ENCODE measurements around the gene SHISAL2A.

DNA sequence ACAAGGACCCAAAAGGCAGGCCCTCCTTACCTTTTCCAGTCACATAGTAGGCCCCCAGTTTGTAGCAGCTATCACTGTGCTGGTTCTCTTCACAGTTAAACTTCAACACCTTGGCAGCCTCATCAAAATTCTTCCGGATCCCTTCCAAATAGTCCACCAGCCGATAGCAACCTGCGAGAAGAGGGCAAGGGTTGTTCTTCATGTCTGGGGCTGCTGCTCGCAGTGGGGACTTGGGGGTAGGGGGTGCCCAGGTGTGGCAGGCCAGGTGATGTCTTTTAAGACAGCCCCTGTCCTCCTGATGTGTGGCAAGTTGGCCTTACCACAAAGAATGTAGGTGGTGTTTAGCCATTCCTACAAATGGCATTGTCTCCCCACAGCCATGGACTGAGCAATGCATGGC lies 59.7 kb downstream of the SHISAL2A start:
- TF ChIP-seq EP300 (IDR thresholded peaks at IDR 0.05) (no peak), POLR2AphosphoS5 (IDR thresholded peaks at IDR 0.05) (no peak), POLR2A (IDR thresholded peaks at IDR 0.05) (no peak)
- TF ChIP-seq, protein P1, sequence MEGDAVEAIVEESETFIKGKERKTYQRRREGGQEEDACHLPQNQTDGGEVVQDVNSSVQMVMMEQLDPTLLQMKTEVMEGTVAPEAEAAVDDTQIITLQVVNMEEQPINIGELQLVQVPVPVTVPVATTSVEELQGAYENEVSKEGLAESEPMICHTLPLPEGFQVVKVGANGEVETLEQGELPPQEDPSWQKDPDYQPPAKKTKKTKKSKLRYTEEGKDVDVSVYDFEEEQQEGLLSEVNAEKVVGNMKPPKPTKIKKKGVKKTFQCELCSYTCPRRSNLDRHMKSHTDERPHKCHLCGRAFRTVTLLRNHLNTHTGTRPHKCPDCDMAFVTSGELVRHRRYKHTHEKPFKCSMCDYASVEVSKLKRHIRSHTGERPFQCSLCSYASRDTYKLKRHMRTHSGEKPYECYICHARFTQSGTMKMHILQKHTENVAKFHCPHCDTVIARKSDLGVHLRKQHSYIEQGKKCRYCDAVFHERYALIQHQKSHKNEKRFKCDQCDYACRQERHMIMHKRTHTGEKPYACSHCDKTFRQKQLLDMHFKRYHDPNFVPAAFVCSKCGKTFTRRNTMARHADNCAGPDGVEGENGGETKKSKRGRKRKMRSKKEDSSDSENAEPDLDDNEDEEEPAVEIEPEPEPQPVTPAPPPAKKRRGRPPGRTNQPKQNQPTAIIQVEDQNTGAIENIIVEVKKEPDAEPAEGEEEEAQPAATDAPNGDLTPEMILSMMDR (IDR thresholded peaks at IDR 0.05) = no peak
